Brain microvascular endothelial cell (primary cell): Measurements from ENCODE around the gene KCNN3.
A peak's percentile ranks its signal among the peaks of the same experiment; 100 is the strongest.

Experiments used
- DNase-seq: peaks from one replicate; pipeline ENCODE4 v3.0.0-alpha.2; 2020
- H3K27ac ChIP-seq: fragments of 250-450 bp; sonication (Bioruptor Pico); 2 replicates; pipeline ENCODE4 v1.5.1; 2020; ENCODE audit warnings: mild to moderate bottlenecking, moderate library complexity
- H3K27me3 ChIP-seq: fragments of 250-450 bp; sonication (Bioruptor Pico); replicated peaks from 2 replicates; pipeline ENCODE4 v1.5.1; 2020; ENCODE audit warnings: mild to moderate bottlenecking
- H3K36me3 ChIP-seq: fragments of 250-450 bp; sonication (Bioruptor Pico); replicated peaks from 2 replicates; pipeline ENCODE4 v1.5.1; 2020; ENCODE audit warnings: mild to moderate bottlenecking
- H3K4me3 ChIP-seq: 2 replicates; pipeline ENCODE4 v1.5.1; 2011; ENCODE audit warnings: low read depth, mild to moderate bottlenecking, control low read depth, low read length, moderate library complexity
- in situ Hi-C: cut with HindIII; loops from 2 replicates; pipeline ENCODE4 v1.10.0; 2017; ENCODE audit warnings: low sequenced_read_pairs, low pct_ligation_motif_present
- TF ChIP-seq, protein P1 (sequence below): IDR thresholded peaks from 2 replicates; pipeline ENCODE4 v1.5.1; 2011; ENCODE audit warnings: low read depth, mild to moderate bottlenecking, moderate library complexity, low read length, control low read depth, inconsistent platforms; ENCODE audit errors: missing control alignments

KCNN3 gene

DNA sequence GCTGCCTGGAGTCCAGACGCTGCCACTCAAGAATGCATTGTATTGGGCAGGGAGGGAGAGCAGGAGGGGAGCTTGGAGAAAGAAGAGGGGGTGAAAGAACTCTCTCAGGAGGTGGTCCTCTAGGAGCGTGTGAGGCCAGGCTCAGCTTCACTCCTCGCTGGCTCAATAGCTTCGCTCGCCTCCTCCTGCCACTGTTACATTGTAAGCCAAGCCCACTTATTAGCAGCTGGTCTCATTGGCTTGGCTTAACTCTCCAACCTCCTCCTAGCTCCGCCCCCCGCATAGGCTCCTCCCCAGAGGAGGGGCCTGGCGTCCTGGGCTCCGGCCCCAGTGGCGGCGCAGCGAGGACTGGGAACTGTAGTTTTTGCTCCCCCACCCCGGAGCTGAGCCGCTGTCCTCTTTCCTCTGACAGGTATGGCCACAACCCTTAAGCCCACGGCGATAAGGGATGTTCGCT is at the start of gene KCNN3:
KCNN3 (minus strand) TSS at position 167 of the 457 bp plus-strand sequence. CDS start 317 bp downstream, outside the sequence.
- H3K27ac ChIP-seq = no peak within 1 kb of the TSS
- no peaks in the 10 kb centered on the region for H3K27me3 ChIP-seq
- H3K36me3 ChIP-seq = no peaks in the 10 kb centered on the region
- in situ Hi-C loops = no loop called here
- peak; percentile 90 for DNase-seq
- H3K4me3 ChIP-seq = peak within 1 kb of the TSS; percentile 34
- TF ChIP-seq, protein P1, sequence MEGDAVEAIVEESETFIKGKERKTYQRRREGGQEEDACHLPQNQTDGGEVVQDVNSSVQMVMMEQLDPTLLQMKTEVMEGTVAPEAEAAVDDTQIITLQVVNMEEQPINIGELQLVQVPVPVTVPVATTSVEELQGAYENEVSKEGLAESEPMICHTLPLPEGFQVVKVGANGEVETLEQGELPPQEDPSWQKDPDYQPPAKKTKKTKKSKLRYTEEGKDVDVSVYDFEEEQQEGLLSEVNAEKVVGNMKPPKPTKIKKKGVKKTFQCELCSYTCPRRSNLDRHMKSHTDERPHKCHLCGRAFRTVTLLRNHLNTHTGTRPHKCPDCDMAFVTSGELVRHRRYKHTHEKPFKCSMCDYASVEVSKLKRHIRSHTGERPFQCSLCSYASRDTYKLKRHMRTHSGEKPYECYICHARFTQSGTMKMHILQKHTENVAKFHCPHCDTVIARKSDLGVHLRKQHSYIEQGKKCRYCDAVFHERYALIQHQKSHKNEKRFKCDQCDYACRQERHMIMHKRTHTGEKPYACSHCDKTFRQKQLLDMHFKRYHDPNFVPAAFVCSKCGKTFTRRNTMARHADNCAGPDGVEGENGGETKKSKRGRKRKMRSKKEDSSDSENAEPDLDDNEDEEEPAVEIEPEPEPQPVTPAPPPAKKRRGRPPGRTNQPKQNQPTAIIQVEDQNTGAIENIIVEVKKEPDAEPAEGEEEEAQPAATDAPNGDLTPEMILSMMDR = no peak

DNA sequence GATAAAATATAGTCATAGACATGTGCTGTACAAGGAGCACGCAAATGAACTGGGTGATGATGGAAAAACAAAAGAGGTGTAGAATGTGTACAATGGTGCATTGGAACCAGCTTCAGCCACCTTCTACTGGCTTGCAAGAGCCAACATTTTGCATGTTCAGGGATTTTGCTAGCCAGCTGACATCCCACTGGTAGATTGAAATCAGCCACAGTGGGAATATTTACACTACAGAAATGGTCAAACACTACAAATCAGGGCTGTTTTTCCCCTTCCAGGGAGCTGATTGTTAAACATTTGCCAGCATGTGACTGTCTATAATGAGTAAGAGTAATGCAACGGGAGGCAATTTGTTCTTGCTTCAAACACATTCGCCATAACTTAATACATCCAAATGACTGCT is 43.2 kb upstream of the KCNN3 start:
- Histone ChIP-seq H3K4me3 (no peak overlapping the region), H3K27me3 (no peaks in the 10 kb centered on the region), H3K27ac (no peak overlapping the region), H3K36me3 (no peaks in the 10 kb centered on the region)
- TF ChIP-seq, protein P1 = no peak
- DNase-seq = no peak
- in situ Hi-C loops = no loop called here

DNA sequence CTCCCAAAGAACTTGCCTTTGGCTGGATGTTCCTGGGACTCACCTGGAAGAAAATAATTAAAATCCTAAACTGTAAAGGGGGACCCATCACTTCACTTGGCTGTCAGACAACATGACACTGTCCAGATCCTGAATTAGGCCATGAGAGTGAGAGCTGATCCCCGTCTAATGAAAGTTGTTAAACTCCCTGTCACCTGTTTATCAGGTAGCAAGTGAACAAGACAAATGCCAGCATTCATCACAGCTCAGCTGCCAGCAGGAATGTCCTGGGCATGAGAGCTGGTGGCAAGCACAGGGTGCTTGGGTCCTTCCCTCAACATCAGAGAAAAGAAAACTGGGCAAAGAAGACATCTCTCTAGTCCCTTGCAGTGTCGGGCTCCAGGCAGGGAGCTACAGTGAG is 42.7 kb upstream of the KCNN3 start:
- Histone ChIP-seq H3K36me3 (no peaks in the 10 kb centered on the region), H3K27me3 (no peaks in the 10 kb centered on the region), H3K27ac (no peak overlapping the region), H3K4me3 (no peak overlapping the region)
- in situ Hi-C loops = no loop called here
- DNase-seq = no peak
- TF ChIP-seq, protein P1 = no peak

DNA sequence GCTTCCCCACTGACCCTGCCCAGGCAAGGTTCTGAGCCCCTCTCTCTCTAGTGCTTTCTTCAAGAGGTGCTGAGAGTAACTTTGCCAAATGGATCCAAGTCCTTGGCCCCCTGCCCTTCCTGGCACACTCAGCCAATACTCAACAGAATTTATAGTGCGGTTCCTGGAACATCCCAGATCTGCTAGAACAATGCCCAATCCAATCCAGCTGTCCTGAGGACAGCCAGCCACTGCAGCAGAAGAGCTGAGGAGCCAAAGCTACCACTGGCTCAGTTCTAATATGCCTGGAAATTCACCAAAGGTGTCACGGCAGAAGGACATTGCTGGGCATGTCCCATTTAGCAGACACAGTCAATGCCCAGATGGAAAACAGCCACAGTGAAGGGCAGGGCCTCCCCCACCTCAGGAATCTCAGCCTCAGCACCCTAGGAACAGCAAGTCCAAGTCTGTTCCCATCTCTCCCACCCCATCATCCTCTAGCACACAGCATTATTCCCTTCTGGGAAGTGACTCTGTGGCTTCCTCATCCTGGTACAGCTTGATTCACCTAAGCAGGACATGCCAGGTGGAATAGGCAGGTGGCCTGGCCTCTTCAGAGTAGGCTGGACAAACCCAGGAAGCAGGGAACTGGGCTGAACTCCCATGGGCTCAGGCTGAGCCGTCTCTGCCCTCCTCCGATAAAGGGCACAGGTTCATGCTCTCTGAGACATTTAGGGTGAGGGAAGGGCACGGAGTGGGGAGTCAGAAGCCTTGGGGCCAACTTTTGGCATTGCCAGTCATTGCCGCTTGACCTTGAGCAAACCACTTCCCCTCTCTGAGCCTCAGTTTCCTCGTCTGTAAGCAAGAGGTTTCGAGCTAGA is 41.8 kb upstream of the KCNN3 start:
- DNase-seq = no peak
- H3K27me3 ChIP-seq = no peaks in the 10 kb centered on the region
- TF ChIP-seq, protein P1 = no peak
- H3K4me3 ChIP-seq = no peak overlapping the region
- H3K27ac ChIP-seq = no peak overlapping the region
- H3K36me3 ChIP-seq = no peaks in the 10 kb centered on the region
- in situ Hi-C loops = no loop called here

DNA sequence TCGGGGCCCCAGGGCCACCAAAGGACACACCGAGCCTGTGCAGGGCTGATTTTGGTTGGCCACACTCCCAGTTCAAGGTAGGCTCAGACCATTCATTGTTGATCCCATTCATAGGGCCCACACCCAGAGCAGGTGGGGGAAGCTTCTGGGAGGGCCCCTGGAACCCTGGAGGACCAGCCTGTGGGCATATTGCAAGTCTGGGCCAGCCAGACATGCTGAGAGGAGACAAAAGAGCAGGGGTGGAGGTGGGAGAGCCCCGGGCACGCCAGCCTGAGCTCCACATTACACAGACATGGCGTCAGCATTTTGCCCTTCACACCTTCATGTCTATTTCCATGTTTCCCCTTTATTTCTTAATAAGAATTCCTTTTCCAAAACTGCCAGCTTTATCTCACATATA is 40.8 kb upstream of the KCNN3 start:
- no peaks in the 10 kb centered on the region for H3K36me3 ChIP-seq

More for the DNA sequence above, 40.8 kb upstream of the KCNN3 start:
- TF ChIP-seq, protein P1 = no peak
- Histone ChIP-seq H3K4me3 (no peak overlapping the region), H3K27ac (no peak overlapping the region), H3K27me3 (no peaks in the 10 kb centered on the region)
- no peak for DNase-seq
- in situ Hi-C loops = no loop called here
